GM12874 (cell line): ENCODE results near the gene GALNT18.

Source experiments
- CTCF ChIP-seq: IDR thresholded peaks from 2 replicates; pipeline ENCODE4 v1.5.1; 2011; ENCODE audit warnings: low read depth, mild to moderate bottlenecking, control low read depth, low read length, moderate library complexity; ENCODE audit not compliant: insufficient read depth

GALNT18 gene

GRCh38 chr11:11312738-11313137 lies 309.1 kb downstream of the GALNT18 start:
- no peak for TF ChIP-seq CTCF

GRCh38 chr11:11311169-11311568 lies 310.6 kb downstream of the GALNT18 start:
- no peak for TF ChIP-seq CTCF

GRCh38 chr11:11309906-11310305 lies 311.9 kb downstream of the GALNT18 start:
- TF ChIP-seq CTCF = no peak

GRCh38 chr11:11308249-11308648 lies 313.6 kb downstream of the GALNT18 start:
- no peak for TF ChIP-seq CTCF

GRCh38 chr11:11306855-11307254 lies 314.9 kb downstream of the GALNT18 start:
- no peak for TF ChIP-seq CTCF

- TF ChIP-seq CTCF = no peak
These were observed 317.3 kb downstream of the GALNT18 start for GRCh38 chr11:11304550-11304949.

GRCh38 chr11:11302565-11302964 lies 319.2 kb downstream of the GALNT18 start:
- TF ChIP-seq CTCF = no peak

- TF ChIP-seq CTCF = no peak
These were observed 320.6 kb downstream of the GALNT18 start for GRCh38 chr11:11301212-11301611.
